ENCODE measurements around the gene ABHD8. TPM values are rescaled to one million over a fixed set of nuclear protein-coding genes. Genes with fewer than 3 reads are reported as not detected.
A peak's percentile ranks its signal among the peaks of the same experiment; 100 is the strongest.

Gene ABHD8
- total RNA-seq, 1 experiment from 2014 or later, result 5.2 TPM

DNA sequence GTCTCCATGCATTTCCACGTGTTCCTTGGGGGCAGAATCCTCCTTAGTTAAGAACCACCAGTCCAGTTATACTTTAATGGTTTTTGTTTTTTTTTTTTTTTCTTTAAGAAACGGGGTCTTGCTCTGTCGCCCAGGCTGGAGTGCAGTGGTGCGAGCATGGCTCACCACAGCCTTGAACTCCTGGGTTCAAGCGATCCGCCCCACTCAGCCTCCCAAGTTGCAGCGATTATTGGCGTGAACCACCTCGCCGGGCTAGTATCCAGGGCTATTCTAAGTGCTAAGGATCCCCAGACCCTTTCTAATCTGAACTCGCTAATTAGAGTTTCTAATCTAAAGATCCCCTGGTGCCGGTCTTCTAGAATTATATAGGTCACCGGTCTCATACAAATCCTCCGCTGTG lies 9.6 kb downstream of the ABHD8 start:
- Histone ChIP-seq H3K79me2 (ENCODE audit: insufficient read depth, low read length) (peaks cover 37% of the 10 kb centered on the region), H3K9ac (ENCODE audit: low read length) (peak overlapping the region; percentile 68; the same call in 1 of the 2 replicates), H3K9me2 (ENCODE audit: insufficient read depth) (no peaks in the 10 kb centered on the region), H2AFZ (ENCODE audit: low read depth, low read length, poor library complexity, severe bottlenecking) (no peak overlapping the region), H4K20me1 (ENCODE audit: insufficient read depth) (no peaks in the 10 kb centered on the region), H3K4me3 (replicated peaks in 1 of 2; ENCODE audit: low read depth in 1 of 2, low read length in 2 of 2) (peak overlapping the region; percentile 60 to 67), H3K27ac (ENCODE audit: low read depth, low read length) (peak overlapping the region; percentile 57), H3K4me2 (ENCODE audit: low read length) (peak overlapping the region; percentile 82), H3K9me3 (ENCODE audit: control insufficient read depth in 1 of 2, insufficient read depth in 1 of 2, low read depth in 1 of 2, low read length in 2 of 2) (no peaks in the 10 kb centered on the region; a peak in 1 of 4 replicates), H3K27me3 (ENCODE audit: insufficient read depth, low read length) (no peaks in the 10 kb centered on the region), H3K36me3 (ENCODE audit: control insufficient read depth in 1 of 2, insufficient read depth in 2 of 2, low read length in 2 of 2) (peaks cover 0 to 10% of the 10 kb centered on the region in 2 experiments; a peak in 2 of 4 replicates), H3K4me1 (ENCODE audit: control insufficient read depth in 1 of 2, insufficient read depth in 2 of 2, low read length in 2 of 2) (peaks cover 20 to 44% of the 10 kb centered on the region in 2 experiments)
- RAD21 ChIA-PET (ENCODE audit: low non-redundant PET in 1 of 2, low total read pairs in 2 of 2, uncharacterized antibody in 2 of 2, unreplicated experiment in 2 of 2), result interaction anchor here in 1 of 2 experiments (1.0 kb wide), 1 partner anchor 12 kb away, joined by 7 read pairs; the partner anchor contains the start of gene MRPL34
- intact Hi-C loops (cut with micrococcal nuclease), result loop anchor here (1.0 to 2.0 kb wide), 2 partner anchors 15 to 93 kb away; partner anchors contain the start of gene DDA1
- no TSS peak for BruUV-seq (replicated peaks)
- no peak for DNase-seq (ENCODE audit: low read depth, low spot score)
- TF ChIP-seq ZNF274 (IDR thresholded peaks at IDR 0.05; ENCODE audit: low read depth, low read length) (no peak), POLR2AphosphoS5 (IDR thresholded peaks at IDR 0.05; ENCODE audit: low read depth, low read length) (no peak), CTCF (IDR thresholded peaks at IDR 0.05 in 2 of 3, conservative IDR thresholded peaks at IDR 0.05 in 1 of 3; ENCODE audit: borderline replicate concordance in 1 of 3, insufficient read depth in 1 of 3, low read depth in 2 of 3, low read length in 2 of 3) (no peak), YY1 (IDR thresholded peaks at IDR 0.05; ENCODE audit: extremely low read depth, insufficient replicate concordance, low read depth, low read length) (no peak), SRF (IDR thresholded peaks at IDR 0.05; ENCODE audit: low read depth) (no peak), RAD21 (IDR thresholded peaks at IDR 0.05; ENCODE audit: low read depth) (no peak), EGR1 (IDR thresholded peaks at IDR 0.05; ENCODE audit: low read depth) (no peak), CBX3 (IDR thresholded peaks at IDR 0.05; ENCODE audit: low read depth) (no peak), JUND (IDR thresholded peaks at IDR 0.05) (no peak), EZH2phosphoT487 (IDR thresholded peaks at IDR 0.05; ENCODE audit: borderline replicate concordance) (no peak), ELF1 (IDR thresholded peaks at IDR 0.05; ENCODE audit: borderline replicate concordance, low read depth) (no peak), EZH2 (IDR thresholded peaks at IDR 0.05) (no peak), SP1 (IDR thresholded peaks at IDR 0.05; ENCODE audit: low read depth) (no peak), CEBPB (IDR thresholded peaks at IDR 0.05; ENCODE audit: low read depth) (no peak)
- TF ChIP-seq, protein P1, sequence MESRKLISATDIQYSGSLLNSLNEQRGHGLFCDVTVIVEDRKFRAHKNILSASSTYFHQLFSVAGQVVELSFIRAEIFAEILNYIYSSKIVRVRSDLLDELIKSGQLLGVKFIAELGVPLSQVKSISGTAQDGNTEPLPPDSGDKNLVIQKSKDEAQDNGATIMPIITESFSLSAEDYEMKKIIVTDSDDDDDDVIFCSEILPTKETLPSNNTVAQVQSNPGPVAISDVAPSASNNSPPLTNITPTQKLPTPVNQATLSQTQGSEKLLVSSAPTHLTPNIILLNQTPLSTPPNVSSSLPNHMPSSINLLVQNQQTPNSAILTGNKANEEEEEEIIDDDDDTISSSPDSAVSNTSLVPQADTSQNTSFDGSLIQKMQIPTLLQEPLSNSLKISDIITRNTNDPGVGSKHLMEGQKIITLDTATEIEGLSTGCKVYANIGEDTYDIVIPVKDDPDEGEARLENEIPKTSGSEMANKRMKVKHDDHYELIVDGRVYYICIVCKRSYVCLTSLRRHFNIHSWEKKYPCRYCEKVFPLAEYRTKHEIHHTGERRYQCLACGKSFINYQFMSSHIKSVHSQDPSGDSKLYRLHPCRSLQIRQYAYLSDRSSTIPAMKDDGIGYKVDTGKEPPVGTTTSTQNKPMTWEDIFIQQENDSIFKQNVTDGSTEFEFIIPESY (IDR thresholded peaks at IDR 0.05; ENCODE audit: extremely low read depth, insufficient replicate concordance, low read length), result no peak
- TF ChIP-seq, protein P2, sequence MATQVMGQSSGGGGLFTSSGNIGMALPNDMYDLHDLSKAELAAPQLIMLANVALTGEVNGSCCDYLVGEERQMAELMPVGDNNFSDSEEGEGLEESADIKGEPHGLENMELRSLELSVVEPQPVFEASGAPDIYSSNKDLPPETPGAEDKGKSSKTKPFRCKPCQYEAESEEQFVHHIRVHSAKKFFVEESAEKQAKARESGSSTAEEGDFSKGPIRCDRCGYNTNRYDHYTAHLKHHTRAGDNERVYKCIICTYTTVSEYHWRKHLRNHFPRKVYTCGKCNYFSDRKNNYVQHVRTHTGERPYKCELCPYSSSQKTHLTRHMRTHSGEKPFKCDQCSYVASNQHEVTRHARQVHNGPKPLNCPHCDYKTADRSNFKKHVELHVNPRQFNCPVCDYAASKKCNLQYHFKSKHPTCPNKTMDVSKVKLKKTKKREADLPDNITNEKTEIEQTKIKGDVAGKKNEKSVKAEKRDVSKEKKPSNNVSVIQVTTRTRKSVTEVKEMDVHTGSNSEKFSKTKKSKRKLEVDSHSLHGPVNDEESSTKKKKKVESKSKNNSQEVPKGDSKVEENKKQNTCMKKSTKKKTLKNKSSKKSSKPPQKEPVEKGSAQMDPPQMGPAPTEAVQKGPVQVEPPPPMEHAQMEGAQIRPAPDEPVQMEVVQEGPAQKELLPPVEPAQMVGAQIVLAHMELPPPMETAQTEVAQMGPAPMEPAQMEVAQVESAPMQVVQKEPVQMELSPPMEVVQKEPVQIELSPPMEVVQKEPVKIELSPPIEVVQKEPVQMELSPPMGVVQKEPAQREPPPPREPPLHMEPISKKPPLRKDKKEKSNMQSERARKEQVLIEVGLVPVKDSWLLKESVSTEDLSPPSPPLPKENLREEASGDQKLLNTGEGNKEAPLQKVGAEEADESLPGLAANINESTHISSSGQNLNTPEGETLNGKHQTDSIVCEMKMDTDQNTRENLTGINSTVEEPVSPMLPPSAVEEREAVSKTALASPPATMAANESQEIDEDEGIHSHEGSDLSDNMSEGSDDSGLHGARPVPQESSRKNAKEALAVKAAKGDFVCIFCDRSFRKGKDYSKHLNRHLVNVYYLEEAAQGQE (IDR thresholded peaks at IDR 0.05; ENCODE audit: low read depth), result no peak
- POLR2A ChIA-PET, result interaction anchor here (0.8 to 2.4 kb wide), 6 partner anchors 11 to 575 kb away, joined by 3 to 22 read pairs (median 4); partner anchors contain the start of genes ABHD8, DDA1 and MRPL34
- ATAC-seq, result no peak
- CTCF ChIA-PET, result interaction anchor here (0.9 to 3.1 kb wide), 10 partner anchors 11 to 579 kb away, joined by 3 to 33 read pairs (median 6); partner anchors contain the start of genes ANO8 and MRPL34

Measured in HCT116 (cell line).